Mesenchymal stem cell (in vitro differentiated cells and primary cell): ENCODE measurements around the gene RASSF10.
A peak's percentile ranks its signal among the peaks of the same experiment; 100 is the strongest.

Experiments
- DNase-seq: peaks from one replicate; pipeline ENCODE4 v3.0.0-alpha.2; 2013
- H2AFZ ChIP-seq: one replicate; pipeline ENCODE4 v1.6.1; 2013; ENCODE audit warnings: low read depth, mild to moderate bottlenecking, control low read depth, inconsistent platforms, low read length, moderate library complexity
- H2AK5ac ChIP-seq: 2 replicates; pipeline ENCODE4 v1.6.1; 2013; ENCODE audit warnings: low read length, moderate library complexity, mild to moderate bottlenecking, inconsistent platforms; ENCODE audit not compliant: severe bottlenecking
- H2BK120ac ChIP-seq: one replicate; pipeline ENCODE4 v1.6.1; 2013; ENCODE audit warnings: low read depth, mild to moderate bottlenecking, inconsistent platforms, low read length, moderate library complexity
- H2BK12ac ChIP-seq, 2 experiments: one replicate each; pipeline ENCODE4 v1.6.1; 2013; ENCODE audit warnings: inconsistent platforms in 2 of 2, low read length in 2 of 2, mild to moderate bottlenecking in 2 of 2, moderate library complexity in 2 of 2, control low read depth in 1 of 2
- H2BK15ac ChIP-seq: one replicate; pipeline ENCODE4 v1.6.1; 2013; ENCODE audit warnings: mild to moderate bottlenecking, low read depth, inconsistent platforms; ENCODE audit not compliant: poor library complexity, severe bottlenecking
- H2BK5ac ChIP-seq: 2 replicates; pipeline ENCODE4 v1.6.1; 2013; ENCODE audit warnings: low read depth, mild to moderate bottlenecking, low read length, control low read depth, inconsistent platforms; ENCODE audit not compliant: poor library complexity, severe bottlenecking
- H3K14ac ChIP-seq, 2 experiments: one replicate each; pipeline ENCODE4 v1.6.1; 2013; ENCODE audit warnings: inconsistent platforms in 2 of 2, low read length in 2 of 2, control low read depth in 1 of 2, mild to moderate bottlenecking in 1 of 2, moderate library complexity in 1 of 2
- H3K18ac ChIP-seq, 2 experiments: one replicate each; pipeline ENCODE4 v1.6.1; 2013; ENCODE audit warnings: inconsistent platforms in 2 of 2, low read length in 2 of 2, control low read depth in 1 of 2, low read depth in 1 of 2, mild to moderate bottlenecking in 1 of 2
- H3K23ac ChIP-seq, 2 experiments: one replicate each; pipeline ENCODE4 v1.6.1; 2013; ENCODE audit warnings: inconsistent platforms in 2 of 2, low read length in 2 of 2, mild to moderate bottlenecking in 2 of 2, moderate library complexity in 2 of 2, control low read depth in 1 of 2
- H3K27ac ChIP-seq: 2 replicates; pipeline ENCODE4 v1.5.1; 2013; ENCODE audit warnings: mild to moderate bottlenecking, moderate library complexity, low read length, control low read depth, inconsistent platforms; ENCODE audit not compliant: poor library complexity, severe bottlenecking
- H3K27me3 ChIP-seq, 2 experiments: 2 replicates each; pipeline versions ENCODE4 v1.6.1 to v1.7.0; 2013; ENCODE audit warnings: low read length in 2 of 2, mild to moderate bottlenecking in 2 of 2, moderate library complexity in 2 of 2, control low read depth in 1 of 2, inconsistent platforms in 1 of 2; ENCODE audit not compliant: control insufficient read depth in 1 of 2, insufficient read depth in 1 of 2
- H3K36me3 ChIP-seq, 2 experiments: 2 replicates each; pipeline versions ENCODE4 v1.6.1 to v1.7.0; 2013; ENCODE audit warnings: low read length in 2 of 2, control low read depth in 1 of 2, inconsistent platforms in 1 of 2, low read depth in 1 of 2, mild to moderate bottlenecking in 1 of 2; ENCODE audit not compliant: insufficient read depth in 2 of 2, control insufficient read depth in 1 of 2
- H3K4ac ChIP-seq, 2 experiments: one replicate each; pipeline ENCODE4 v1.6.1; 2013; ENCODE audit warnings: inconsistent platforms in 2 of 2, low read length in 2 of 2, mild to moderate bottlenecking in 2 of 2, moderate library complexity in 2 of 2, control low read depth in 1 of 2, low read depth in 1 of 2
- H3K4me1 ChIP-seq: 2 replicates; pipeline ENCODE4 v1.6.1; 2013; ENCODE audit warnings: low read depth, low read length, control low read depth; ENCODE audit not compliant: control insufficient read depth, insufficient read depth
- H3K4me2 ChIP-seq: 2 replicates; pipeline ENCODE4 v1.6.1; 2013; ENCODE audit warnings: low read length, mild to moderate bottlenecking, inconsistent platforms; ENCODE audit not compliant: poor library complexity, severe bottlenecking
- H3K4me3 ChIP-seq, 2 experiments: 2 replicates each; pipeline versions ENCODE4 v1.5.1 to v1.7.0; 2013; ENCODE audit warnings: low read length in 2 of 2, mild to moderate bottlenecking in 2 of 2, control low read depth in 1 of 2, low read depth in 1 of 2; ENCODE audit not compliant: insufficient read depth in 1 of 2
- H3K79me1 ChIP-seq: replicated peaks from 2 replicates; pipeline ENCODE4 v1.6.1; 2013; ENCODE audit warnings: mild to moderate bottlenecking, control low read depth, low read length, inconsistent platforms; ENCODE audit not compliant: poor library complexity, severe bottlenecking
- H3K9ac ChIP-seq: 2 replicates; pipeline ENCODE4 v1.7.0; 2013; ENCODE audit warnings: mild to moderate bottlenecking, low read length, moderate library complexity
- H3K9me3 ChIP-seq: 2 replicates; pipeline ENCODE4 v1.7.0; 2013; ENCODE audit warnings: mild to moderate bottlenecking, low read length; ENCODE audit not compliant: control insufficient read depth
- H4K8ac ChIP-seq: one replicate; pipeline ENCODE4 v1.6.1; 2013; ENCODE audit warnings: inconsistent platforms, mild to moderate bottlenecking, low read length, moderate library complexity
- H4K91ac ChIP-seq: one replicate; pipeline ENCODE4 v1.6.1; 2013; ENCODE audit warnings: mild to moderate bottlenecking, low read length, inconsistent platforms
- WGBS: methylation state at CpG from one replicate; pipeline ENCODE4 v1.1.7; 2013; ENCODE audit warnings: mixed read lengths; 5-methylcytosine and 5-hydroxymethylcytosine counted together

Gene RASSF10

DNA sequence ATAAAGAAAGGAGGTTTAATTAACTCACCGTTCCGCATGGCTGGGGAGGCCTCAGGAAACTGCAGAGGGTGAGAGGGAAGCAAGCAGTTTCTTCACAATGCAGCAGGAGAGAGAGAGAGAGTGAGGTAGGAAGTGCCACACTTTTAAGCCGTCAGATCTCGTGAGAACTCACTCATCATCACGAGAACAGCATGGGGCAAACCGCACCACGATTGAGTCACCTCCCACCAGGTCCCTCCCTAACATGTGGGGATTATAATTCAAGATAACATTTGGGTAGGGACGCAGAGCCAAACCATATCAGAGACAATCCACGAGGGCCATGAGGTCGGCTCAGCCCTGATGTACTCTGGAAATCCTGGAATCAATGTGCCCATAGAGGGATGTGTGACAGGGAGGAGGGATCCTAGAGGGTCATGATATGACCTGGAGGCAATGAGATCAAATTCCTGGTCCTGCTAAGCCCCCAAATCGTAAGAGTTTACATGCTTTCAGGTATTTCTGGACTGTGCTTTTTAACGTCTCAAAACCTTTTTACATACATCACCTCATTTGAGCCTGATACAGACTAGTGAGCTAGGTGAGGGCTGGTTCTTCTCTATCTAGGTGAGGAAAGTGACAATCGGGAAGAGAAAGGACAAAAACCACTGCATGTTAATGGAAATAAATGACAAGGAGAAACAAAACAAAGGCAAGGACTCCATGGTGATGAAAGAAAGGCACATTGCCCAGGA is 19.5 kb upstream of the RASSF10 start:
- Histone ChIP-seq H2BK12ac (no peak overlapping the region), H2AFZ (no peak overlapping the region), H3K27me3 (peaks cover 0 to 16% of the 10 kb centered on the region in 2 experiments), H2BK120ac (no peak overlapping the region), H4K8ac (no peak overlapping the region), H3K14ac (no peak overlapping the region), H2BK5ac (no peak overlapping the region), H2BK15ac (no peak overlapping the region), H3K27ac (no peak overlapping the region), H3K79me1 (no peaks in the 10 kb centered on the region), H4K91ac (peak overlapping the region; percentile 62), H3K4me1 (no peaks in the 10 kb centered on the region), H3K18ac (no peak overlapping the region), H3K4me2 (no peak overlapping the region), H3K9ac (no peak overlapping the region), H2AK5ac (no peak overlapping the region), H3K4ac (no peak overlapping the region), H3K23ac (no peak overlapping the region), H3K4me3 (no peak overlapping the region), H3K36me3 (no peaks in the 10 kb centered on the region), H3K9me3 (no peaks in the 10 kb centered on the region)
- WGBS = 88% methylated on average over 10 of the region's 13 CpGs
- DNase-seq = no peak

DNA sequence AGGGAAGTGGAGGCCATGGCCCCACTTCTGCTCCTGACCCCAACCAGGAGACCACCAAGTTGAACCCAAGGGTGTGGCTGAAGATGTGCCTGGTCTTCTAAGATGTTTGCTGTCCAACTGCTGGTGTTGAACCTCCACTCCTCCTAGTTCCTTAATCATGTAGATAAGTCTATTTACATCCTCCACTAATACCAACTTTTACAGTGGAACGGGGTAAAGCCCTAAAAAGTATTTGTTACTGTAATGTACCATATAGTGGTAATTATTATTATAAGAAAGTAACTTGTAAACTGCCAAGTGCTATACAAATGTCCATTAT is 19.0 kb upstream of the RASSF10 start:
- no peak overlapping the region for H3K4me3 ChIP-seq
- no peak overlapping the region for H2BK5ac ChIP-seq
- no peak overlapping the region for H2AK5ac ChIP-seq
- no peak for DNase-seq
- no peak overlapping the region for H3K18ac ChIP-seq
- H3K4me2 ChIP-seq = no peak overlapping the region
- no peak overlapping the region for H3K14ac ChIP-seq
- H3K79me1 ChIP-seq = no peaks in the 10 kb centered on the region
- H3K9me3 ChIP-seq = no peaks in the 10 kb centered on the region
- H3K36me3 ChIP-seq = no peaks in the 10 kb centered on the region
- H3K27me3 ChIP-seq = peaks cover 0 to 13% of the 10 kb centered on the region in 2 experiments
- H2BK15ac ChIP-seq = no peak overlapping the region
- no peak overlapping the region for H3K4ac ChIP-seq
- H2BK120ac ChIP-seq = no peak overlapping the region
- no peak overlapping the region for H3K23ac ChIP-seq
- no peak overlapping the region for H3K9ac ChIP-seq
- no CpG with 5 or more reads among the region's 1 CpG for WGBS
- H2BK12ac ChIP-seq = no peak overlapping the region
- H2AFZ ChIP-seq = no peak overlapping the region
- H3K4me1 ChIP-seq = no peaks in the 10 kb centered on the region
- no peak overlapping the region for H3K27ac ChIP-seq
- peak overlapping the region; percentile 62 for H4K91ac ChIP-seq
- H4K8ac ChIP-seq = no peak overlapping the region

DNA sequence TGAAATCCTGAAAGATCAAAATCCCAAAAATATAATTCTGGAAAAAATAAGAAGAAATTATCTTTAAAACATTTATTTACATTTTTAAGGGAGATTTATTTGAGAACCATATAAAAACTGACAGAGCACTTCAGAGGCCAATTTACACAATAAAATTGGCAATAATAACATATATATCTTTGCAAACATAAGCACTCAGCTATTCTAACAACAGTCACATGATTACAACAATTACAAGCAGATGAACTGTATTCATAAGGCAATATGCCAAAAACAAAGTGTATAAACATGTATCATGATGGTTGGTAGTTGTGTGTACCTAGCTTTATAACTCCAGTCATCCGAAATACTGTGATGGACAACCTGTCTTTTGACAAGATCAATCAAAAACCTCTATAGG is 17.7 kb upstream of the RASSF10 start:
- peaks cover 5% of the 10 kb centered on the region for H3K9me3 ChIP-seq
- H3K4me3 ChIP-seq = no peak overlapping the region
- H3K4me2 ChIP-seq = no peak overlapping the region
- no peak overlapping the region for H2AFZ ChIP-seq
- no peak overlapping the region for H4K91ac ChIP-seq
- no peak overlapping the region for H4K8ac ChIP-seq
- no peak overlapping the region for H2AK5ac ChIP-seq
- H3K4ac ChIP-seq = no peak overlapping the region
- peaks cover 0 to 13% of the 10 kb centered on the region in 2 experiments for H3K27me3 ChIP-seq
- H3K9ac ChIP-seq = no peak overlapping the region
- no peaks in the 10 kb centered on the region for H3K4me1 ChIP-seq
- no peak overlapping the region for H3K18ac ChIP-seq
- H3K36me3 ChIP-seq = no peaks in the 10 kb centered on the region
- no peak overlapping the region for H2BK5ac ChIP-seq
- no peak for DNase-seq
- H3K27ac ChIP-seq = no peak overlapping the region
- no peak overlapping the region for H2BK120ac ChIP-seq
- H3K23ac ChIP-seq = no peak overlapping the region
- H2BK15ac ChIP-seq = no peak overlapping the region
- no peak overlapping the region for H3K14ac ChIP-seq
- H2BK12ac ChIP-seq = no peak overlapping the region
- H3K79me1 ChIP-seq = no peaks in the 10 kb centered on the region
- WGBS = 100% methylated on average over 1 of the region's 1 CpG

DNA sequence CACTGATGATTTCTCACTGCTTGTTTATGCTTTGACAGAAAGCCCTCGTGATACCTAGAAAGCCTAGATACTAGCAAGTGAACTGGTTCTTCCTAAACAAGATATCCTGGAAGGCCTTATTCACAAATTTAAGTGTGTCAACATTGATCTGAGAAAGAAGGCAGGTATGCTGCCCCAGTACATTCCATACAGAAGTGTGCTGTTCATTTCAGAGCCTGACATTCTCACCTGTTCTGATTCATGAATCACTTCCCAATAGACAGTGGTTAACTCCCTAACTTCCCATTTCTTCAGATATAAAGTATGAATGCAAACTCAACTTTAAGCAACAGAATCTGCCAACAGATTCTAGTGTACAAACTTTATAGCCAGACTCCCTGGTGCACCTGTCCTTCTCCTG is 15.5 kb upstream of the RASSF10 start:
- Histone ChIP-seq H2AFZ (no peak overlapping the region), H4K91ac (no peak overlapping the region), H3K14ac (no peak overlapping the region), H2BK12ac (no peak overlapping the region), H4K8ac (no peak overlapping the region), H3K9ac (no peak overlapping the region), H3K4ac (no peak overlapping the region), H2AK5ac (no peak overlapping the region), H3K4me3 (no peak overlapping the region), H3K23ac (no peak overlapping the region), H3K27ac (no peak overlapping the region), H3K4me2 (no peak overlapping the region), H3K4me1 (no peaks in the 10 kb centered on the region), H2BK5ac (no peak overlapping the region), H2BK15ac (no peak overlapping the region), H3K79me1 (no peaks in the 10 kb centered on the region), H3K18ac (no peak overlapping the region), H3K27me3 (peaks cover 0 to 13% of the 10 kb centered on the region in 2 experiments), H3K9me3 (peaks cover 5% of the 10 kb centered on the region), H2BK120ac (no peak overlapping the region), H3K36me3 (no peaks in the 10 kb centered on the region)
- DNase-seq = no peak
- 73% methylated on average over 1 of the region's 1 CpG for WGBS
